IMR-90 (cell line): ENCODE measurements around the gene CNTFR.

ENCODE experiments used
- CTCF ChIP-seq: conservative IDR thresholded peaks from 2 replicates; pipeline ENCODE4 v1.5.1; 2012; ENCODE audit warnings: mild to moderate bottlenecking, low read depth, low read length, improper control_type of control experiment
- MAFK ChIP-seq: IDR thresholded peaks from 2 replicates; pipeline ENCODE4 v1.6.1; 2012; ENCODE audit warnings: low read depth, low read length, improper control_type of control experiment
- POLR2A ChIP-seq: IDR thresholded peaks from 2 replicates; pipeline ENCODE4 v1.6.1; 2012; ENCODE audit warnings: mild to moderate bottlenecking, low read depth, low read length
- SMC3 ChIP-seq: fragments of 150-350 bp; IDR thresholded peaks from 2 replicates; pipeline ENCODE4 v1.6.1; 2016; ENCODE audit warnings: low read depth, mild to moderate bottlenecking, antibody characterized with exemption, low read length, moderate library complexity

- TF ChIP-seq SMC3 (no peak), CTCF (no peak), MAFK (no peak), POLR2A (no peak)
Observed at GRCh38 chr9:34549407-34549732, 40.2 kb downstream of the CNTFR start.
